SU-DHL-6 (cell line): ENCODE results near the gene CHD6.

Source experiments
- H2AFZ ChIP-seq: fragments of 200-600 bp; sonication (generic); 2 replicates; pipeline ENCODE4 v1.6.1; 2014; ENCODE audit warnings: low read depth, mild to moderate bottlenecking, moderate library complexity, mixed read lengths, antibody characterized with exemption, low read length; ENCODE audit not compliant: severe bottlenecking
- H3F3A ChIP-seq: fragments of 200-600 bp; shearing (Covaris generic); 2 replicates; pipeline ENCODE4 v1.6.0; 2016; ENCODE audit warnings: antibody characterized with exemption, mild to moderate bottlenecking; ENCODE audit not compliant: insufficient read depth
- H3K27ac ChIP-seq: fragments of 200-600 bp; sonication (generic); 2 replicates; pipeline ENCODE4 v1.5.1; 2016; ENCODE audit warnings: low read depth, mild to moderate bottlenecking, low read length, moderate library complexity, mixed read lengths
- H3K27me3 ChIP-seq: fragments of 200-600 bp; sonication (generic), shearing (Covaris generic); 2 replicates; pipeline ENCODE4 v1.6.0; 2014; ENCODE audit warnings: mild to moderate bottlenecking, low read length
- H3K36me3 ChIP-seq: fragments of 200-600 bp; sonication (generic); 2 replicates; pipeline ENCODE4 v1.6.1; 2014; ENCODE audit warnings: mild to moderate bottlenecking, low read length, mixed read lengths
- H3K4me2 ChIP-seq: fragments of 300-600, 200-600 bp; shearing (Covaris generic), sonication (generic); 2 replicates; pipeline ENCODE4 v1.6.0; 2014; ENCODE audit warnings: low read length, low read depth, mild to moderate bottlenecking; ENCODE audit not compliant: poor library complexity, severe bottlenecking
- H3K4me3 ChIP-seq: fragments of 200-600 bp; sonication (generic); 2 replicates; pipeline ENCODE4 v1.5.1; 2014; ENCODE audit warnings: antibody characterized with exemption, low read length, mild to moderate bottlenecking, mixed read lengths; ENCODE audit not compliant: insufficient read depth, poor library complexity, severe bottlenecking
- H3K79me2 ChIP-seq: fragments of 200-600 bp; sonication (generic); 2 replicates; pipeline ENCODE4 v1.6.1; 2014; ENCODE audit warnings: mild to moderate bottlenecking, low read length, moderate library complexity; ENCODE audit not compliant: insufficient read depth
- H3K9ac ChIP-seq: fragments of 200-600 bp; sonication (generic); 2 replicates; pipeline ENCODE4 v1.7.0; 2014; ENCODE audit warnings: mild to moderate bottlenecking, low read length
- H3K9me2 ChIP-seq: fragments of 200-600 bp; sonication (generic); replicated peaks from 2 replicates; pipeline ENCODE4 v1.6.1; 2014; ENCODE audit warnings: low read length; ENCODE audit not compliant: insufficient read depth
- H3K9me3 ChIP-seq: fragments of 200-600 bp; sonication (generic); 2 replicates; pipeline ENCODE4 v1.6.1; 2014; ENCODE audit warnings: low read length, mixed read lengths; ENCODE audit not compliant: insufficient read depth
- H4K20me1 ChIP-seq: fragments of 200-600 bp; sonication (generic); 2 replicates; pipeline ENCODE4 v1.6.1; 2014; ENCODE audit warnings: low read depth, mild to moderate bottlenecking, antibody characterized with exemption, low read length, moderate library complexity, mixed read lengths
- CTCF ChIP-seq: fragments of 200-600 bp; sonication (generic); IDR thresholded peaks from one replicate; pipeline ENCODE4 v1.5.1; 2017; ENCODE audit warnings: antibody characterized with exemption, mild to moderate bottlenecking, low read length, moderate library complexity; ENCODE audit not compliant: insufficient read depth, poor library complexity, severe bottlenecking
- EZH2phosphoT487 ChIP-seq: fragments of 200-600 bp; sonication (generic), shearing (Covaris generic); conservative IDR thresholded peaks from 2 replicates; pipeline ENCODE4 v1.6.1; 2018; ENCODE audit warnings: mild to moderate bottlenecking, antibody characterized with exemption, low read length, moderate library complexity, mixed read lengths

Gene CHD6

GRCh38 chr20:41440882-41441281 is 177.3 kb downstream of the CHD6 start:
- no peak overlapping the region for H3K9ac ChIP-seq
- no peaks in the 10 kb centered on the region for H3K9me3 ChIP-seq
- H3K27me3 ChIP-seq, result no peaks in the 10 kb centered on the region
- TF ChIP-seq EZH2phosphoT487, result no peak
- no peak for TF ChIP-seq CTCF
- no peaks in the 10 kb centered on the region for H3F3A ChIP-seq
- H3K9me2 ChIP-seq, result no peaks in the 10 kb centered on the region
- no peak overlapping the region for H3K4me2 ChIP-seq
- no peak overlapping the region for H3K27ac ChIP-seq
- no peaks in the 10 kb centered on the region for H4K20me1 ChIP-seq
- no peaks in the 10 kb centered on the region for H3K79me2 ChIP-seq
- H3K4me3 ChIP-seq, result no peak overlapping the region
- no peak overlapping the region for H2AFZ ChIP-seq
- H3K36me3 ChIP-seq, result 0 out of 2 replicates have a peak, but pooled peaks cover 5% of the 10 kb centered on the region

GRCh38 chr20:41437836-41438235 is 180.3 kb downstream of the CHD6 start:
- Histone ChIP-seq H3F3A (no peaks in the 10 kb centered on the region), H2AFZ (no peak overlapping the region), H3K4me3 (no peak overlapping the region), H3K4me2 (no peak overlapping the region), H3K9me2 (no peaks in the 10 kb centered on the region), H3K79me2 (no peaks in the 10 kb centered on the region), H4K20me1 (no peaks in the 10 kb centered on the region), H3K9ac (no peak overlapping the region), H3K36me3 (0 out of 2 replicates have a peak, but pooled peaks cover 5% of the 10 kb centered on the region), H3K27ac (no peak overlapping the region), H3K27me3 (no peaks in the 10 kb centered on the region), H3K9me3 (no peaks in the 10 kb centered on the region)
- TF ChIP-seq CTCF (no peak), EZH2phosphoT487 (no peak)

- H3K9ac ChIP-seq, result no peak overlapping the region
- no peak overlapping the region for H3K4me2 ChIP-seq
- 0 out of 2 replicates have a peak, but pooled peaks cover 5% of the 10 kb centered on the region for H3K36me3 ChIP-seq
- no peaks in the 10 kb centered on the region for H3F3A ChIP-seq
- H3K27ac ChIP-seq, result no peak overlapping the region
- H3K79me2 ChIP-seq, result no peaks in the 10 kb centered on the region
- no peak overlapping the region for H3K4me3 ChIP-seq
- no peak for TF ChIP-seq CTCF
- H3K27me3 ChIP-seq, result no peaks in the 10 kb centered on the region
- H4K20me1 ChIP-seq, result no peaks in the 10 kb centered on the region
- H3K9me2 ChIP-seq, result no peaks in the 10 kb centered on the region
- H3K9me3 ChIP-seq, result no peaks in the 10 kb centered on the region
- no peak overlapping the region for H2AFZ ChIP-seq
These were observed 181.5 kb downstream of the CHD6 start for GRCh38 chr20:41436679-41437078.
